ENCODE results near the gene BBS9. TPM values are rescaled to one million over a fixed set of nuclear protein-coding genes. Genes with fewer than 3 reads are reported as not detected.

The BBS9 gene
- polyA plus RNA-seq, 1 donor from 2014 or later: 9.8 TPM

DNA sequence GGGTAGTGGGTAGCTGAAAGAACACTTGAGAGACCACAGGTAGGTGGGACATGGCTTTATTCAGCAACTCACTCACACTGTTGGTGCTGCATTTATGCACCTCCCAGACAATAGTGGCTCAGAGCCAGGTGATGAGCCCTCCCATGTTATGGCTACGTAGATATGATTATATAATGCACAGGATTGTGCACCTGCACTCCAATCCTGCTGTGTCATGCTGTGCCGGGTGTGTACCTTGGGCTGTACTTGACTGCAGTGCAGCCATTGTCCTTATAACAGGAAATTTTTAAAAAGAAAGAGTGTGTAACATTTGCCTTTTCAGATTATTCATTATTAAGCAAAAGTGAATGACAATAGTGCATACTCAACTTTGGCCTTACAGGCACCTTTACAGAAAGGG, 409.8 kb downstream of the BBS9 start:
- Histone ChIP-seq H3K27me3 (ENCODE audit: insufficient read depth, low read depth, low read length) (no peaks in the 10 kb centered on the region), H3K27ac (ENCODE audit: low read length) (no peak overlapping the region), H3K4me2 (ENCODE audit: low read length) (no peak overlapping the region), H3K79me2 (replicated peaks; ENCODE audit: insufficient read depth, low read length) (no peaks in the 10 kb centered on the region), H3K36me3 (ENCODE audit: insufficient read depth, low read length) (peaks cover 3% of the 10 kb centered on the region), H3K9me2 (ENCODE audit: insufficient read depth, low read length) (no peaks in the 10 kb centered on the region), H4K20me1 (ENCODE audit: insufficient read depth) (no peaks in the 10 kb centered on the region), H3F3A (ENCODE audit: insufficient read depth, low read length, poor library complexity, severe bottlenecking) (no peaks in the 10 kb centered on the region), H3K9me3 (ENCODE audit: low read length) (no peaks in the 10 kb centered on the region), H3K9ac (ENCODE audit: low read length) (no peak overlapping the region), H2AFZ (ENCODE audit: low read depth, low read length) (no peak overlapping the region), H3K4me3 (ENCODE audit: low read length) (no peak overlapping the region)
- TF ChIP-seq, protein P1, sequence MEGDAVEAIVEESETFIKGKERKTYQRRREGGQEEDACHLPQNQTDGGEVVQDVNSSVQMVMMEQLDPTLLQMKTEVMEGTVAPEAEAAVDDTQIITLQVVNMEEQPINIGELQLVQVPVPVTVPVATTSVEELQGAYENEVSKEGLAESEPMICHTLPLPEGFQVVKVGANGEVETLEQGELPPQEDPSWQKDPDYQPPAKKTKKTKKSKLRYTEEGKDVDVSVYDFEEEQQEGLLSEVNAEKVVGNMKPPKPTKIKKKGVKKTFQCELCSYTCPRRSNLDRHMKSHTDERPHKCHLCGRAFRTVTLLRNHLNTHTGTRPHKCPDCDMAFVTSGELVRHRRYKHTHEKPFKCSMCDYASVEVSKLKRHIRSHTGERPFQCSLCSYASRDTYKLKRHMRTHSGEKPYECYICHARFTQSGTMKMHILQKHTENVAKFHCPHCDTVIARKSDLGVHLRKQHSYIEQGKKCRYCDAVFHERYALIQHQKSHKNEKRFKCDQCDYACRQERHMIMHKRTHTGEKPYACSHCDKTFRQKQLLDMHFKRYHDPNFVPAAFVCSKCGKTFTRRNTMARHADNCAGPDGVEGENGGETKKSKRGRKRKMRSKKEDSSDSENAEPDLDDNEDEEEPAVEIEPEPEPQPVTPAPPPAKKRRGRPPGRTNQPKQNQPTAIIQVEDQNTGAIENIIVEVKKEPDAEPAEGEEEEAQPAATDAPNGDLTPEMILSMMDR (IDR thresholded peaks at IDR 0.05; ENCODE audit: poor library complexity, severe bottlenecking): no peak
- TF ChIP-seq, protein P2, sequence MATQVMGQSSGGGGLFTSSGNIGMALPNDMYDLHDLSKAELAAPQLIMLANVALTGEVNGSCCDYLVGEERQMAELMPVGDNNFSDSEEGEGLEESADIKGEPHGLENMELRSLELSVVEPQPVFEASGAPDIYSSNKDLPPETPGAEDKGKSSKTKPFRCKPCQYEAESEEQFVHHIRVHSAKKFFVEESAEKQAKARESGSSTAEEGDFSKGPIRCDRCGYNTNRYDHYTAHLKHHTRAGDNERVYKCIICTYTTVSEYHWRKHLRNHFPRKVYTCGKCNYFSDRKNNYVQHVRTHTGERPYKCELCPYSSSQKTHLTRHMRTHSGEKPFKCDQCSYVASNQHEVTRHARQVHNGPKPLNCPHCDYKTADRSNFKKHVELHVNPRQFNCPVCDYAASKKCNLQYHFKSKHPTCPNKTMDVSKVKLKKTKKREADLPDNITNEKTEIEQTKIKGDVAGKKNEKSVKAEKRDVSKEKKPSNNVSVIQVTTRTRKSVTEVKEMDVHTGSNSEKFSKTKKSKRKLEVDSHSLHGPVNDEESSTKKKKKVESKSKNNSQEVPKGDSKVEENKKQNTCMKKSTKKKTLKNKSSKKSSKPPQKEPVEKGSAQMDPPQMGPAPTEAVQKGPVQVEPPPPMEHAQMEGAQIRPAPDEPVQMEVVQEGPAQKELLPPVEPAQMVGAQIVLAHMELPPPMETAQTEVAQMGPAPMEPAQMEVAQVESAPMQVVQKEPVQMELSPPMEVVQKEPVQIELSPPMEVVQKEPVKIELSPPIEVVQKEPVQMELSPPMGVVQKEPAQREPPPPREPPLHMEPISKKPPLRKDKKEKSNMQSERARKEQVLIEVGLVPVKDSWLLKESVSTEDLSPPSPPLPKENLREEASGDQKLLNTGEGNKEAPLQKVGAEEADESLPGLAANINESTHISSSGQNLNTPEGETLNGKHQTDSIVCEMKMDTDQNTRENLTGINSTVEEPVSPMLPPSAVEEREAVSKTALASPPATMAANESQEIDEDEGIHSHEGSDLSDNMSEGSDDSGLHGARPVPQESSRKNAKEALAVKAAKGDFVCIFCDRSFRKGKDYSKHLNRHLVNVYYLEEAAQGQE (IDR thresholded peaks at IDR 0.05; ENCODE audit: borderline replicate concordance): no peak
- TF ChIP-seq EZH2 (IDR thresholded peaks at IDR 0.05; ENCODE audit: borderline replicate concordance, insufficient read depth, low read length, poor library complexity, severe bottlenecking) (no peak), RAD21 (conservative IDR thresholded peaks at IDR 0.05) (no peak), TAF1 (IDR thresholded peaks at IDR 0.05; ENCODE audit: low read depth) (no peak)

DNA sequence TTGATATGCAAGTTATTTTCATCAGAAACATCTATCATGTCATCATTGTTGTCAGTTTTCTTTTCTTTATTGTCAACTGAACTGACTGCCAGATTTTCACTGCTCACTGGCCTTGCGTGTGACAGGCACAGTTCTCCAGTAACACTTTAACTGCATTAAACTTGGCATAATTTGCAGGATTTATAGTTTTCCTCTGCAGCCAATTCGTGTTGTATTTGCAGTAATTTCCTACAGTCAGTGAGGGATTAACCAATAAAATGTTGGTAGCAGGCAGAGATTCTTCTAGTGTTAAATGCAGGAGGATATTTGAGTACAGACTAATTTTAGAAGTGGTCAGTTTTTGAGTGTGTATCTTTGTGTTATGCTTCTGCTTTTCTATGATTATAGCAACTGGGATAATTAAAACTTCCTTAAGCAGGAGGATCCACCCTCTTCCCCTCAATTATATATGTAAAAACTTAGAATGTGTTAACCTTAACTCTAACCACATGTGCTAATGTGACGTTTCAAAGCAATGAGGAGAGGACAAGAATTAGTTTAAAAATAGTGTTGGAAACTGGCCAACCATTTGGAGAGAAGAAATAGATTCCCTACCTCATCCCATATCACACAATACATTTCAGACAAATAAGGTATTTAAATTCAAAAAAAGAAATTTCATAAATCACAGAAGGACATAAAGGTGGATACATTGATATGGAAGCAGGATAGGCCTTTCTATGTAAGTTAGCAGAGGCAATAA, 410.5 kb downstream of the BBS9 start:
- H3K4me2 ChIP-seq (ENCODE audit: low read length): no peak overlapping the region
- H3K27ac ChIP-seq (ENCODE audit: low read length): no peak overlapping the region
- no peaks in the 10 kb centered on the region for H3K27me3 ChIP-seq (ENCODE audit: insufficient read depth, low read depth, low read length)
- peaks cover 3% of the 10 kb centered on the region for H3K36me3 ChIP-seq (ENCODE audit: insufficient read depth, low read length)
- H3K9ac ChIP-seq (ENCODE audit: low read length): no peak overlapping the region
- H3K9me2 ChIP-seq (ENCODE audit: insufficient read depth, low read length): no peaks in the 10 kb centered on the region
- TF ChIP-seq EP300 (conservative IDR thresholded peaks at IDR 0.05; ENCODE audit: poor library complexity, severe bottlenecking): peak; percentile 85
- TF ChIP-seq MXI1 (conservative IDR thresholded peaks at IDR 0.05; ENCODE audit: poor library complexity, severe bottlenecking): no peak
- peak; percentile 47 for TF ChIP-seq POLR2AphosphoS5 (IDR thresholded peaks at IDR 0.05)
- TF ChIP-seq TAF1 (IDR thresholded peaks at IDR 0.05; ENCODE audit: low read depth): no peak
- no peak for TF ChIP-seq EZH2 (IDR thresholded peaks at IDR 0.05; ENCODE audit: borderline replicate concordance, insufficient read depth, low read length, poor library complexity, severe bottlenecking)
- no peaks in the 10 kb centered on the region for H4K20me1 ChIP-seq (ENCODE audit: insufficient read depth)
- no peak overlapping the region for H3K4me3 ChIP-seq (ENCODE audit: low read length)
- no peak overlapping the region for H2AFZ ChIP-seq (ENCODE audit: low read depth, low read length)
- H3K9me3 ChIP-seq (ENCODE audit: low read length): no peaks in the 10 kb centered on the region
- no peaks in the 10 kb centered on the region for H3F3A ChIP-seq (ENCODE audit: insufficient read depth, low read length, poor library complexity, severe bottlenecking)
- no peaks in the 10 kb centered on the region for H3K79me2 ChIP-seq (replicated peaks; ENCODE audit: insufficient read depth, low read length)

Data from neural cell (in vitro differentiated cells).